GM19193 (cell line): ENCODE data around the gene KIF18B.

Experiments used
- POLR2A ChIP-seq: IDR thresholded peaks from 4 replicates; pipeline ENCODE4 v1.6.1; 2011; ENCODE audit not compliant: insufficient read depth, insufficient read length; ENCODE audit errors: extremely low read depth

The KIF18B gene

GRCh38 chr17:44901411-44901921 lies 46.1 kb downstream of the KIF18B start:
- TF ChIP-seq POLR2A: no peak

GRCh38 chr17:44900894-44901293 lies 46.7 kb downstream of the KIF18B start:
- no peak for TF ChIP-seq POLR2A

GRCh38 chr17:44899074-44899782 lies 48.3 kb downstream of the KIF18B start, which contains the start of gene EFTUD2:
Gene EFTUD2, minus strand, starts transcription at chr17:44899445. Its CDS starts 4,924 bp downstream, at chr17:44894521.
- TF ChIP-seq POLR2A: peak; percentile 84

GRCh38 chr17:44898768-44899073 lies 48.9 kb downstream of the KIF18B start:
- TF ChIP-seq POLR2A: no peak

GRCh38 chr17:44894642-44895041 lies 52.9 kb downstream of the KIF18B start:
- no peak for TF ChIP-seq POLR2A

GRCh38 chr17:44892250-44892649 lies 55.3 kb downstream of the KIF18B start:
- no peak for TF ChIP-seq POLR2A

GRCh38 chr17:44889003-44889402 lies 58.6 kb downstream of the KIF18B start:
- TF ChIP-seq POLR2A: no peak

GRCh38 chr17:44887971-44888954 lies 59.3 kb downstream of the KIF18B start:
- TF ChIP-seq POLR2A: no peak

GRCh38 chr17:44887016-44887415 lies 60.6 kb downstream of the KIF18B start:
- no peak for TF ChIP-seq POLR2A

GRCh38 chr17:44884941-44885340 lies 62.6 kb downstream of the KIF18B start:
- TF ChIP-seq POLR2A: no peak

GRCh38 chr17:44881145-44881544 lies 66.4 kb downstream of the KIF18B start:
- no peak for TF ChIP-seq POLR2A

GRCh38 chr17:44880062-44880461 lies 67.5 kb downstream of the KIF18B start:
- TF ChIP-seq POLR2A: no peak

GRCh38 chr17:44879376-44879775 lies 68.2 kb downstream of the KIF18B start:
- no peak for TF ChIP-seq POLR2A

- no peak for TF ChIP-seq POLR2A
These were observed 68.8 kb downstream of the KIF18B start for GRCh38 chr17:44878627-44879221.

GRCh38 chr17:44877121-44877520 lies 70.5 kb downstream of the KIF18B start:
- TF ChIP-seq POLR2A: no peak

- no peak for TF ChIP-seq POLR2A
These were observed 71.8 kb downstream of the KIF18B start for GRCh38 chr17:44875761-44876160.
